Panc1 (cell line): ENCODE data around the gene FIGNL2. TPM values are rescaled to one million over a fixed set of nuclear protein-coding genes. Genes with fewer than 3 reads are reported as not detected.

ENCODE experiments used
- ATAC-seq: fragments of 200-7000 bp; cut with Tn5 transposase; 2 replicates; pipeline ENCODE4 v1.9.1; 2020; ENCODE audit warnings: mild to moderate bottlenecking, moderate library complexity
- BruUV-seq: library from RNA; stranded (reverse); fragments of 400-500 nt; replicated peaks from 2 replicates; lab custom pipeline; 2021; lab: Mats Ljungman, UMichigan
- CTCF ChIA-PET: fragments of 300-600 bp; sonication (Branson Sonifier 250); formaldehyde crosslinking; loops from one replicate; lab custom pipeline; 2022; ENCODE audit warnings: antibody characterized with exemption; lab: Charles Lee
- POLR2A ChIA-PET: fragments of 300-600 bp; sonication (Branson Sonifier 250); formaldehyde crosslinking; loops from one replicate; lab custom pipeline; 2022; ENCODE audit warnings: antibody characterized with exemption; lab: Charles Lee
- DNase-seq: peaks from one replicate; pipeline ENCODE4 v3.0.0-alpha.2; 2010; ENCODE audit warnings: low read depth, low spot score
- H3K27ac ChIP-seq: 2 replicates; pipeline ENCODE4 v1.5.1; 2011; ENCODE audit warnings: mild to moderate bottlenecking, low read length, inconsistent platforms
- H3K27me3 ChIP-seq: fragments of 200-500 bp; sonication (Bioruptor generic); 2 replicates; pipeline ENCODE4 v1.6.0; 2014; ENCODE audit warnings: low read length, inconsistent platforms; ENCODE audit not compliant: control insufficient read depth, insufficient read depth
- H3K36me3 ChIP-seq: fragments of 200-500 bp; sonication (Bioruptor generic); 2 replicates; pipeline ENCODE4 v1.5.1; 2014; ENCODE audit warnings: inconsistent platforms, mild to moderate bottlenecking, low read length, moderate library complexity; ENCODE audit not compliant: control insufficient read depth, insufficient read depth
- H3K4me1 ChIP-seq: 2 replicates; pipeline ENCODE4 v1.5.1; 2011; ENCODE audit warnings: inconsistent platforms, mild to moderate bottlenecking, low read length, moderate library complexity; ENCODE audit not compliant: control insufficient read depth, insufficient read depth
- H3K4me3 ChIP-seq, 2 experiments: 2 replicates each; pipeline ENCODE4 v1.5.1; 2011 to 2012; ENCODE audit warnings: low read depth in 2 of 2, low read length in 2 of 2, mild to moderate bottlenecking in 2 of 2, inconsistent platforms in 1 of 2, moderate library complexity in 1 of 2
- H3K9me3 ChIP-seq: fragments of 200-500 bp; sonication (Bioruptor generic); 2 replicates; pipeline ENCODE4 v1.5.1; 2014; ENCODE audit warnings: low read depth, mild to moderate bottlenecking, inconsistent platforms, low read length, moderate library complexity; ENCODE audit not compliant: control insufficient read depth, insufficient read depth
- POLR2AphosphoS5 ChIP-seq: IDR thresholded peaks from 2 replicates; pipeline ENCODE4 v1.6.1; 2012; ENCODE audit warnings: mild to moderate bottlenecking, low read depth, low read length, moderate library complexity
- SIN3A ChIP-seq: IDR thresholded peaks from 2 replicates; pipeline ENCODE4 v1.6.1; 2012; ENCODE audit warnings: low read depth, mild to moderate bottlenecking, low read length, moderate library complexity, borderline replicate concordance; ENCODE audit not compliant: insufficient read depth
- TCF7L2 ChIP-seq: IDR thresholded peaks from 2 replicates; pipeline ENCODE4 v1.6.1; 2011; ENCODE audit warnings: mild to moderate bottlenecking, low read depth, low read length, inconsistent platforms
- in situ Hi-C: cut with HindIII; loops from 2 replicates; pipeline ENCODE4 v1.10.0; 2016; ENCODE audit warnings: low sequenced_read_pairs, low pct_unique_long_range_greater_than_20kb
- intact Hi-C: fragments of 100-400 bp; cut with micrococcal nuclease; formaldehyde crosslinking; loops from one replicate; pipeline ENCODE4 v1.10.0; 2022; ENCODE audit not compliant: unreplicated experiment
- total RNA-seq: library from RNA; stranded (reverse); gene quantifications from one replicate; pipeline ENCODE4 v1.2.1, GENCODE V29; 2021; ENCODE audit not compliant: unreplicated experiment
- TF ChIP-seq, protein P1 (sequence below), 2 experiments: IDR thresholded peaks; 2 replicates each; pipeline ENCODE4 v1.6.1; 2011 to 2012; ENCODE audit warnings: low read depth in 2 of 2, control low read depth in 1 of 2, low read length in 1 of 2, mild to moderate bottlenecking in 1 of 2, moderate library complexity in 1 of 2; ENCODE audit not compliant: insufficient read depth in 1 of 2
- TF ChIP-seq, protein P2 (sequence below): fragments of 450-650 bp; IDR thresholded peaks from 2 replicates; pipeline ENCODE4 v1.5.1; 2017; ENCODE audit warnings: mild to moderate bottlenecking

The FIGNL2 gene
- total RNA-seq, 1 experiment from 2014 or later = 0.23 TPM

DNA sequence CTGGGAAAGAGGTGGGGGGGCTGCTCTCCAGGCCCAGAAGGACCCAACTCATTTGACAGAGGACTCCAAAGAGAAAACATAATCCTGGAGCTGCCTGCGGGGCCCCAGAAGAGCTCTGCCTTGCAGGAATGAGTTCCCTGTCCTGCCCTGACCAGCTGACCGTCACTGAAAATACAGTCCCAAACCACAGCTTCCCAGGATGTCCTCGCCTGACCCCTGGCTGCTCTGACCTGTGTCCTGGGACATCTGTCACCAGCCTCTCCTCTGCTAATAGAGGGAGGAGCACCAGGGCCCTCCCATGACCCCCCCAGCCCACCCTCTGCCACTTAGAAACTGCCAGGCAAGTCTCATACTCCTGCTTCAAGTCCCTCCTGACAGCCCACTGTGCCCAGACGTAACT lies 9.8 kb downstream of the FIGNL2 start:
- no peak for ATAC-seq
- no peak overlapping the region for H3K4me3 ChIP-seq
- TF ChIP-seq POLR2AphosphoS5 (no peak), SIN3A (no peak), TCF7L2 (no peak)
- TF ChIP-seq, protein P1, sequence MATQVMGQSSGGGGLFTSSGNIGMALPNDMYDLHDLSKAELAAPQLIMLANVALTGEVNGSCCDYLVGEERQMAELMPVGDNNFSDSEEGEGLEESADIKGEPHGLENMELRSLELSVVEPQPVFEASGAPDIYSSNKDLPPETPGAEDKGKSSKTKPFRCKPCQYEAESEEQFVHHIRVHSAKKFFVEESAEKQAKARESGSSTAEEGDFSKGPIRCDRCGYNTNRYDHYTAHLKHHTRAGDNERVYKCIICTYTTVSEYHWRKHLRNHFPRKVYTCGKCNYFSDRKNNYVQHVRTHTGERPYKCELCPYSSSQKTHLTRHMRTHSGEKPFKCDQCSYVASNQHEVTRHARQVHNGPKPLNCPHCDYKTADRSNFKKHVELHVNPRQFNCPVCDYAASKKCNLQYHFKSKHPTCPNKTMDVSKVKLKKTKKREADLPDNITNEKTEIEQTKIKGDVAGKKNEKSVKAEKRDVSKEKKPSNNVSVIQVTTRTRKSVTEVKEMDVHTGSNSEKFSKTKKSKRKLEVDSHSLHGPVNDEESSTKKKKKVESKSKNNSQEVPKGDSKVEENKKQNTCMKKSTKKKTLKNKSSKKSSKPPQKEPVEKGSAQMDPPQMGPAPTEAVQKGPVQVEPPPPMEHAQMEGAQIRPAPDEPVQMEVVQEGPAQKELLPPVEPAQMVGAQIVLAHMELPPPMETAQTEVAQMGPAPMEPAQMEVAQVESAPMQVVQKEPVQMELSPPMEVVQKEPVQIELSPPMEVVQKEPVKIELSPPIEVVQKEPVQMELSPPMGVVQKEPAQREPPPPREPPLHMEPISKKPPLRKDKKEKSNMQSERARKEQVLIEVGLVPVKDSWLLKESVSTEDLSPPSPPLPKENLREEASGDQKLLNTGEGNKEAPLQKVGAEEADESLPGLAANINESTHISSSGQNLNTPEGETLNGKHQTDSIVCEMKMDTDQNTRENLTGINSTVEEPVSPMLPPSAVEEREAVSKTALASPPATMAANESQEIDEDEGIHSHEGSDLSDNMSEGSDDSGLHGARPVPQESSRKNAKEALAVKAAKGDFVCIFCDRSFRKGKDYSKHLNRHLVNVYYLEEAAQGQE (IDR thresholded peaks at IDR 0.05; ENCODE audit: insufficient read depth in 1 of 2, low read depth in 2 of 2, low read length in 1 of 2) = no peak
- TF ChIP-seq, protein P2, sequence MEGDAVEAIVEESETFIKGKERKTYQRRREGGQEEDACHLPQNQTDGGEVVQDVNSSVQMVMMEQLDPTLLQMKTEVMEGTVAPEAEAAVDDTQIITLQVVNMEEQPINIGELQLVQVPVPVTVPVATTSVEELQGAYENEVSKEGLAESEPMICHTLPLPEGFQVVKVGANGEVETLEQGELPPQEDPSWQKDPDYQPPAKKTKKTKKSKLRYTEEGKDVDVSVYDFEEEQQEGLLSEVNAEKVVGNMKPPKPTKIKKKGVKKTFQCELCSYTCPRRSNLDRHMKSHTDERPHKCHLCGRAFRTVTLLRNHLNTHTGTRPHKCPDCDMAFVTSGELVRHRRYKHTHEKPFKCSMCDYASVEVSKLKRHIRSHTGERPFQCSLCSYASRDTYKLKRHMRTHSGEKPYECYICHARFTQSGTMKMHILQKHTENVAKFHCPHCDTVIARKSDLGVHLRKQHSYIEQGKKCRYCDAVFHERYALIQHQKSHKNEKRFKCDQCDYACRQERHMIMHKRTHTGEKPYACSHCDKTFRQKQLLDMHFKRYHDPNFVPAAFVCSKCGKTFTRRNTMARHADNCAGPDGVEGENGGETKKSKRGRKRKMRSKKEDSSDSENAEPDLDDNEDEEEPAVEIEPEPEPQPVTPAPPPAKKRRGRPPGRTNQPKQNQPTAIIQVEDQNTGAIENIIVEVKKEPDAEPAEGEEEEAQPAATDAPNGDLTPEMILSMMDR = no peak
- no peaks in the 10 kb centered on the region for H3K36me3 ChIP-seq
- in situ Hi-C loops = no loop called here
- H3K27me3 ChIP-seq = no peaks in the 10 kb centered on the region
- CTCF ChIA-PET = no interaction called here
- POLR2A ChIA-PET = no interaction called here
- no peaks in the 10 kb centered on the region for H3K4me1 ChIP-seq
- no peaks in the 10 kb centered on the region for H3K9me3 ChIP-seq
- no peak overlapping the region for H3K27ac ChIP-seq
- no TSS peak for BruUV-seq
- intact Hi-C loops = no loop called here
- no peak for DNase-seq

DNA sequence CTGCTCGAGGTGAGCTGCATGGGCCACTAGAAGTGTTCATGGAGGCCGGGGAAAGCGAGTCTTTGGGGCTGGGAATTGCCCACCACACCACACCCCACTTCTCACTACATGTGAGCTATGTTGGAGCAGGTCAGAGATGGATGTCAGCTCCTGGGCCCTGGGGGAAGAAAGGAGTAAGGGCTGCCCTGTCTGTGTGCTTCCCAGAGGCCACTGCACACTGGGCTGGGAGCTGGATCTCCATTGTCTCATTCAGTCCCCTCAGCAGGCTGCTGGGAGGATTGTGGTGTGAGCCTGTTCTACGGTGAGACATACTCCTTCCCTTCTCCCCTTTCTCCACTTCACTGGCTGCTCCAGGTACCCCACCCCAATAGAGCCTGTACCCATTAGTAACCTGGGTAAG lies 10.5 kb downstream of the FIGNL2 start:
- TF ChIP-seq, protein P2 = no peak
- TF ChIP-seq SIN3A (no peak), POLR2AphosphoS5 (no peak), TCF7L2 (no peak)
- TF ChIP-seq, protein P1 (IDR thresholded peaks at IDR 0.05; ENCODE audit: insufficient read depth in 1 of 2, low read depth in 2 of 2, low read length in 1 of 2) = no peak
- Histone ChIP-seq H3K4me1 (no peaks in the 10 kb centered on the region), H3K9me3 (no peaks in the 10 kb centered on the region), H3K27ac (no peak overlapping the region), H3K4me3 (no peak overlapping the region), H3K27me3 (no peaks in the 10 kb centered on the region), H3K36me3 (no peaks in the 10 kb centered on the region)
- DNase-seq (no peak), ATAC-seq (peak; percentile 57; the same call in 1 of the 2 replicates)
- no TSS peak for BruUV-seq
- CTCF ChIA-PET = no interaction called here
- in situ Hi-C loops (no loop called here), intact Hi-C loops (no loop called here)
- POLR2A ChIA-PET = no interaction called here
